ENCODE results near the gene MB21D2.

- TF ChIP-seq CTCF (IDR thresholded peaks at IDR 0.05) (no peak), POLR2A (IDR thresholded peaks at IDR 0.05) (no peak)
Observed at GRCh38 chr3:192801985-192802384, 115.7 kb downstream of the MB21D2 start.

Data from esophagus squamous epithelium (tissue), 4 donors.